NB4 (cell line): ENCODE measurements around the gene LDLRAD4.

Source experiments
- CTCF ChIP-seq: IDR thresholded peaks from one replicate; pipeline ENCODE4 v1.5.1; 2012; ENCODE audit warnings: low read depth, low read length
- MYC ChIP-seq: IDR thresholded peaks from 2 replicates; pipeline ENCODE4 v1.6.1; 2011; ENCODE audit warnings: low read depth, low read length
- POLR2A ChIP-seq: IDR thresholded peaks from 2 replicates; pipeline ENCODE4 v1.6.1; 2011; ENCODE audit warnings: mild to moderate bottlenecking; ENCODE audit not compliant: insufficient read length; ENCODE audit errors: extremely low read depth

DNA sequence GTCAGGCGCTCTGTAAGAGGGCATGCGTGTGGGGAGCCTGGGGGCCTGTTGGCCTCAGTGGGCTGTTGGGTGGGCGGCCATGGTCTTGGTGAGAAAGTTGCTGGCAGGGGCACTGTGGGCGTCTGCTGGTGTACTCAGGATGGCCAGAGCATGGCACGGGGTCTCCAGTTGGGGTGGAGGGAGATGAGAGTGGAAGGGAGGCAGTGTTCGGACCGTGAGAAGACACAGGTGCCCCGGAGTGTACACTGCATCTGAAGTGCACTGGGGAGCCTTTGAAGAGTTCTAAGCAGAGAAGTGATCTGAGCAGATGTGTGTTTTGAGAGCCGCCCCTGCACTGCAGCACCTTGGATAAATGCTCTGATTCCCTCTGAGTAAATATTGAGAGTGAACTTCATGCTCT, 150.8 kb downstream of the LDLRAD4 start:
- no peak for TF ChIP-seq CTCF
- no peak for TF ChIP-seq POLR2A
- no peak for TF ChIP-seq MYC
